Vagina (tissue), 2 donors: Measurements from ENCODE around the gene MEA1. TPM values are rescaled to one million over a fixed set of nuclear protein-coding genes. Genes with fewer than 3 reads are reported as not detected.

ENCODE experiments used
- DNase-seq, 2 donors: peaks; one replicate each; pipeline ENCODE4 v3.0.0-alpha.2; 2017; ENCODE audit errors: extremely low spot score in 2 of 2
- H3K27ac ChIP-seq: fragments of 200-600 bp; sonication (generic); one replicate; pipeline ENCODE4 v1.5.1; 2019
- H3K27me3 ChIP-seq: fragments of 200-600 bp; sonication (generic); one replicate; pipeline ENCODE4 v1.5.1; 2019
- H3K36me3 ChIP-seq, 2 donors: fragments of 200-600 bp; sonication (generic); one replicate each; pipeline ENCODE4 v1.5.1; 2017 to 2019
- H3K4me1 ChIP-seq: fragments of 200-600 bp; sonication (generic); one replicate; pipeline ENCODE4 v1.5.1; 2019
- H3K4me3 ChIP-seq, 2 donors: fragments of 200-600 bp; sonication (generic); 1 replicate in 1 of 2; 2 replicates in 1 of 2; pipeline ENCODE4 v1.5.1; 2016 to 2019
- H3K9me3 ChIP-seq: fragments of 200-600 bp; sonication (generic); one replicate; pipeline ENCODE4 v1.5.1; 2019
- CTCF ChIP-seq, 3 experiments: fragments of 450-650 bp in 2 of 3; fragments of 200-600 bp in 1 of 3; sonication (generic) in 1 of 3; IDR thresholded peaks; one replicate each; pipeline ENCODE4 v1.5.1; 2017 to 2019; ENCODE audit warnings: antibody characterized with exemption in 3 of 3, mild to moderate bottlenecking in 2 of 3, moderate library complexity in 2 of 3
- POLR2A ChIP-seq, 2 donors: fragments of 450-650 bp; IDR thresholded peaks; one replicate each; pipeline ENCODE4 v1.6.1; 2017; ENCODE audit warnings: antibody characterized with exemption in 2 of 2, mild to moderate bottlenecking in 2 of 2, moderate library complexity in 2 of 2
- POLR2AphosphoS5 ChIP-seq, 2 donors: sonication (generic); formaldehyde crosslinking; IDR thresholded peaks; one replicate each; pipeline ENCODE4 v1.9.0; 2017; ENCODE audit warnings: antibody characterized with exemption in 2 of 2, mild to moderate bottlenecking in 2 of 2, low read depth in 1 of 2; ENCODE audit not compliant: insufficient read depth in 1 of 2
- intact Hi-C: fragments of 100-400 bp; cut with DNase I; formaldehyde crosslinking; loops from one replicate; pipeline ENCODE4 v1.15.1; 2023
- total RNA-seq: library from RNA; depleted of rRNA; stranded (reverse); fragments of >200 nt; gene quantifications from one replicate; pipeline ENCODE4 v1.2.3, GENCODE V29; 2016

The MEA1 gene
- total RNA-seq, 1 donor from 2014 or later = 40.3 TPM

- DNase-seq = no peak
- Histone ChIP-seq H3K9me3 (no peaks in the 10 kb centered on the region), H3K27ac (peak overlapping the region; percentile 88), H3K4me1 (peaks cover 47% of the 10 kb centered on the region), H3K36me3 (peaks cover 0 to 12% of the 10 kb centered on the region in 2 donors), H3K27me3 (no peaks in the 10 kb centered on the region), H3K4me3 (peak overlapping the region; percentile 62 to 71)
- intact Hi-C loops = loop anchor here (5.0 kb wide), 1 partner anchor 67 kb away; no protein-coding TSS in a partner anchor
- no peak for TF ChIP-seq POLR2AphosphoS5 (IDR thresholded peaks at IDR 0.05; ENCODE audit: insufficient read depth in 1 of 2, low read depth in 1 of 2)
- no peak for TF ChIP-seq POLR2A (IDR thresholded peaks at IDR 0.05)
- no peak for TF ChIP-seq CTCF (IDR thresholded peaks at IDR 0.05)
These were observed 40.6 kb upstream of the MEA1 start for GRCh38 chr6:43054206-43054943.

DNA sequence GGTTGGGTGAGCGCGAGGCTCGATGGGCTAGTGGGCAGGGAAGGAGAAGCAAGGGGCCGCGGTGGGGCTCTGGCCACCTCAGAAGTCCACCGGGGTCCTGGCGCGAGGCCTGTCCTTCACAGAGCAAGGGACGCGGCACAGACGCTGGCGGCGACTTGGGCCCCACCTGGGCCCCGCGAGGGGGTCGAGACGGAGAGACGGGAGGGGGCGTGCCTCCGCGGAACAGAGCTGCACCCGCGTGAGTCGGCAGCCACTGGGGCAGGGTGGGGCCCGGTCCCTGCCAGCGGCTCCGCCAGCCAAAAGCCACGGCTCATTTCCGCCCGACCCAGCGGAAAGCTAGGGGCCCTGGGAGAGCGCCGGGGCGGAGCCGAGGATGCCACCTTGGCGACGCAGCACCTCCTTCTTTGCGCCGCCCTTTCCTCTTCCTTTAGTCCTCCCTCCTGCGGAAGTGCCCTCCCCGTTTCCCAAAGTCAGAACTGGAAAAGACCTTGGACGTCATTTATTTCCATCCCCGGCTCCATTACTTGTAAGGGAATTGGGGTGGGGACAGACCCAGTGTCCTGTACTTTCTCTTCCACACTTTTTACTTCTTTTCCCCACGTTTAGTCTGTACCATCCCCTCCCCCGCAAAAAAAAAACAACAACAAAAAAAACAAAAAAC is 39.9 kb upstream of the MEA1 start, which contains the start of gene CUL7:
Gene CUL7, minus strand, starts transcription at position 307 of the 661 bp plus-strand sequence. CDS start 1,063 bp downstream, outside the sequence.
- Histone ChIP-seq H3K9me3 (no peaks in the 10 kb centered on the region), H3K4me3 (peak within 1 kb of the TSS; percentile 62 to 71), H3K36me3 (peaks cover 0 to 19% of the 10 kb centered on the region in 2 donors), H3K4me1 (peaks cover 45% of the 10 kb centered on the region), H3K27ac (peak within 1 kb of the TSS; percentile 88), H3K27me3 (no peaks in the 10 kb centered on the region)
- intact Hi-C loops = loop anchor here (5.0 kb wide), 1 partner anchor 66 kb away; no protein-coding TSS in a partner anchor
- peak in 1 of 2 donors; percentile 94 for DNase-seq
- peak in 1 of 2 donors; percentile 53 for TF ChIP-seq POLR2A (IDR thresholded peaks at IDR 0.05)
- TF ChIP-seq POLR2AphosphoS5 (IDR thresholded peaks at IDR 0.05; ENCODE audit: insufficient read depth in 1 of 2, low read depth in 1 of 2) = peak; percentile 94 to 99
- no peak for TF ChIP-seq CTCF (IDR thresholded peaks at IDR 0.05)

GRCh38 chr6:43052842-43053544 is 39.2 kb upstream of the MEA1 start:
- intact Hi-C loops = loop anchor here (5.0 kb wide), 1 partner anchor 66 kb away; no protein-coding TSS in a partner anchor
- DNase-seq = no peak

GRCh38 chr6:43052225-43052841 is 38.6 kb upstream of the MEA1 start:
- Histone ChIP-seq H3K27me3 (no peaks in the 10 kb centered on the region), H3K4me3 (peak overlapping the region in 1 of 2 donors; percentile 71), H3K36me3 (peaks cover 0 to 30% of the 10 kb centered on the region in 2 donors), H3K9me3 (no peaks in the 10 kb centered on the region), H3K27ac (peak overlapping the region; percentile 88), H3K4me1 (peaks cover 35% of the 10 kb centered on the region)
- TF ChIP-seq POLR2AphosphoS5 (IDR thresholded peaks at IDR 0.05; ENCODE audit: insufficient read depth in 1 of 2, low read depth in 1 of 2) (no peak), POLR2A (IDR thresholded peaks at IDR 0.05) (no peak), CTCF (IDR thresholded peaks at IDR 0.05) (no peak)
- no peak for DNase-seq
- intact Hi-C loops = loop anchor here (5.0 kb wide), 1 partner anchor 65 kb away; no protein-coding TSS in a partner anchor

More at GRCh38 chr6:43052842-43053544, 39.2 kb upstream of the MEA1 start:
- TF ChIP-seq CTCF (IDR thresholded peaks at IDR 0.05) = no peak
- no peak for TF ChIP-seq POLR2AphosphoS5 (IDR thresholded peaks at IDR 0.05; ENCODE audit: insufficient read depth in 1 of 2, low read depth in 1 of 2)
- TF ChIP-seq POLR2A (IDR thresholded peaks at IDR 0.05) = no peak
- Histone ChIP-seq H3K9me3 (no peaks in the 10 kb centered on the region), H3K4me3 (peak overlapping the region; percentile 62 to 71), H3K36me3 (peaks cover 0 to 26% of the 10 kb centered on the region in 2 donors), H3K27me3 (no peaks in the 10 kb centered on the region), H3K27ac (peak overlapping the region; percentile 88), H3K4me1 (peaks cover 38% of the 10 kb centered on the region)
